CD14-positive monocyte (primary cell): ENCODE results near the gene NCOR2. TPM values are rescaled to one million over a fixed set of nuclear protein-coding genes. Genes with fewer than 3 reads are reported as not detected.

Source experiments
- DNase-seq, 3 donors: peaks; one replicate each; pipeline ENCODE4 v3.0.0-alpha.2; 2011 to 2022
- H2AFZ ChIP-seq: 2 replicates; pipeline ENCODE4 v1.6.0; 2012; ENCODE audit warnings: mild to moderate bottlenecking, low read depth, low read length, inconsistent platforms; ENCODE audit not compliant: insufficient read depth, poor library complexity, severe bottlenecking
- H3K27ac ChIP-seq, 2 donors: 1 replicate in 1 of 2; 2 replicates in 1 of 2; pipeline ENCODE4 v1.5.1; 2012 to 2013; ENCODE audit warnings: low read length in 2 of 2, control low read depth in 1 of 2, inconsistent platforms in 1 of 2, low read depth in 1 of 2, mild to moderate bottlenecking in 1 of 2
- H3K27me3 ChIP-seq, 2 donors: one replicate each; pipeline versions ENCODE4 v1.6.0 to v1.6.1; 2011 to 2013; ENCODE audit warnings: low read length in 2 of 2; ENCODE audit not compliant: control insufficient read depth in 2 of 2, insufficient read depth in 2 of 2
- H3K36me3 ChIP-seq, 2 donors: replicated peaks in 1 of 2; 1 replicate in 1 of 2; 2 replicates in 1 of 2; pipeline versions ENCODE4 v1.5.1 to v1.6.1; 2012 to 2013; ENCODE audit warnings: low read length in 2 of 2, control low read depth in 1 of 2, inconsistent platforms in 1 of 2, mild to moderate bottlenecking in 1 of 2; ENCODE audit not compliant: insufficient read depth in 2 of 2, control insufficient read depth in 1 of 2
- H3K4me1 ChIP-seq, 2 donors: 1 replicate in 1 of 2; 2 replicates in 1 of 2; pipeline versions ENCODE4 v1.5.1 to v1.6.1; 2012 to 2013; ENCODE audit warnings: low read length in 2 of 2, control low read depth in 1 of 2, inconsistent platforms in 1 of 2, mild to moderate bottlenecking in 1 of 2, moderate library complexity in 1 of 2; ENCODE audit not compliant: insufficient read depth in 2 of 2, control insufficient read depth in 1 of 2
- H3K4me2 ChIP-seq: replicated peaks from 2 replicates; pipeline ENCODE3; 2012; ENCODE audit warnings: low read length, moderate library complexity, mild to moderate bottlenecking; ENCODE audit not compliant: poor library complexity, severe bottlenecking; ENCODE audit errors: extremely low read depth
- H3K4me3 ChIP-seq, 3 experiments: fragments of 200-600 bp in 1 of 3; sonication (generic) in 1 of 3; replicated peaks in 1 of 3; 1 replicate in 2 of 3; 2 replicates in 1 of 3; pipeline ENCODE4 v1.5.1; 2011 to 2013; ENCODE audit warnings: low read length in 3 of 3, mild to moderate bottlenecking in 3 of 3, control low read depth in 2 of 3, low read depth in 2 of 3, inconsistent platforms in 1 of 3, moderate library complexity in 1 of 3
- H3K79me2 ChIP-seq: 2 replicates; pipeline ENCODE4 v1.6.0; 2012; ENCODE audit warnings: mild to moderate bottlenecking, control low read depth, inconsistent platforms, low read length, moderate library complexity; ENCODE audit not compliant: insufficient read depth
- H3K9ac ChIP-seq: 2 replicates; pipeline ENCODE4 v1.6.0; 2017; ENCODE audit warnings: low read length, mild to moderate bottlenecking; ENCODE audit not compliant: insufficient read depth, poor library complexity, severe bottlenecking
- H3K9me3 ChIP-seq, 2 donors: replicated peaks in 1 of 2; 1 replicate in 1 of 2; 2 replicates in 1 of 2; pipeline versions ENCODE4 v1.5.1 to v1.6.1; 2012 to 2013; ENCODE audit warnings: low read length in 2 of 2, control low read depth in 1 of 2; ENCODE audit not compliant: control insufficient read depth in 1 of 2, insufficient read depth in 1 of 2
- H4K20me1 ChIP-seq: 2 replicates; pipeline ENCODE4 v1.6.0; 2012; ENCODE audit warnings: mild to moderate bottlenecking, low read length, control low read depth, moderate library complexity; ENCODE audit not compliant: insufficient read depth
- H3K27ac Mint-ChIP-seq, 7 donors: one replicate each; pipeline ENCODE4 v1.8.0; 2020; ENCODE audit warnings: mild to moderate bottlenecking in 7 of 7, mixed read lengths in 7 of 7, moderate library complexity in 6 of 7, inconsistent platforms in 2 of 7
- H3K27me3 Mint-ChIP-seq, 3 donors: one replicate each; pipeline ENCODE4 v1.8.0; 2021 to 2022; ENCODE audit warnings: low read depth in 3 of 3, mild to moderate bottlenecking in 3 of 3, mixed read lengths in 3 of 3, moderate library complexity in 3 of 3, inconsistent platforms in 1 of 3
- H3K36me3 Mint-ChIP-seq, 2 donors: one replicate each; pipeline ENCODE4 v1.8.0; 2020; ENCODE audit warnings: mixed read lengths in 2 of 2, inconsistent platforms in 1 of 2, mild to moderate bottlenecking in 1 of 2
- H3K4me1 Mint-ChIP-seq: one replicate; pipeline ENCODE4 v1.8.0; 2020; ENCODE audit warnings: mild to moderate bottlenecking, mixed read lengths
- H3K4me3 Mint-ChIP-seq, 2 donors: one replicate each; pipeline ENCODE4 v1.8.0; 2020; ENCODE audit warnings: mild to moderate bottlenecking in 2 of 2, mixed read lengths in 2 of 2, moderate library complexity in 1 of 2
- H3K9me3 Mint-ChIP-seq, 7 donors: one replicate each; pipeline ENCODE4 v1.8.0; 2020 to 2022; ENCODE audit warnings: mixed read lengths in 7 of 7, mild to moderate bottlenecking in 6 of 7, moderate library complexity in 6 of 7, inconsistent platforms in 2 of 7
- WGBS: methylation state at CpG from one replicate; pipeline ENCODE4 v1.1.5; 2013; ENCODE audit warnings: missing lambda C conversion rate; ENCODE audit not compliant: insufficient coverage; 5-methylcytosine and 5-hydroxymethylcytosine counted together
- intact Hi-C, 2 donors: fragments of 100-400 bp; cut with micrococcal nuclease; formaldehyde crosslinking; loops; one replicate each; pipeline versions ENCODE4 v1.15.0 to v1.15.1; 2023
- polyA plus RNA-seq, 3 donors: library from polyadenylated mRNA; depleted of rRNA in 1 of 3; unstranded in 2 of 3; stranded (reverse) in 1 of 3; fragments of 300-500 nt in 2 of 3; fragments of >200 nt in 1 of 3; fragmentation: Illumina TruSeq in 2 of 3; gene quantifications; 1 replicate in 2 of 3; 2 replicates in 1 of 3; pipeline ENCODE4 v1.2.3, GENCODE V29; 2012 to 2021
- TF ChIP-seq, protein P1 (sequence below): fragments of 200-600 bp; IDR thresholded peaks from one replicate; pipeline ENCODE4 v1.8.0; 2022; ENCODE audit warnings: antibody characterized with exemption, mild to moderate bottlenecking

The NCOR2 gene
- polyA plus RNA-seq, 3 donors = 4.7 to 46.8 (median 5.5) TPM

DNA sequence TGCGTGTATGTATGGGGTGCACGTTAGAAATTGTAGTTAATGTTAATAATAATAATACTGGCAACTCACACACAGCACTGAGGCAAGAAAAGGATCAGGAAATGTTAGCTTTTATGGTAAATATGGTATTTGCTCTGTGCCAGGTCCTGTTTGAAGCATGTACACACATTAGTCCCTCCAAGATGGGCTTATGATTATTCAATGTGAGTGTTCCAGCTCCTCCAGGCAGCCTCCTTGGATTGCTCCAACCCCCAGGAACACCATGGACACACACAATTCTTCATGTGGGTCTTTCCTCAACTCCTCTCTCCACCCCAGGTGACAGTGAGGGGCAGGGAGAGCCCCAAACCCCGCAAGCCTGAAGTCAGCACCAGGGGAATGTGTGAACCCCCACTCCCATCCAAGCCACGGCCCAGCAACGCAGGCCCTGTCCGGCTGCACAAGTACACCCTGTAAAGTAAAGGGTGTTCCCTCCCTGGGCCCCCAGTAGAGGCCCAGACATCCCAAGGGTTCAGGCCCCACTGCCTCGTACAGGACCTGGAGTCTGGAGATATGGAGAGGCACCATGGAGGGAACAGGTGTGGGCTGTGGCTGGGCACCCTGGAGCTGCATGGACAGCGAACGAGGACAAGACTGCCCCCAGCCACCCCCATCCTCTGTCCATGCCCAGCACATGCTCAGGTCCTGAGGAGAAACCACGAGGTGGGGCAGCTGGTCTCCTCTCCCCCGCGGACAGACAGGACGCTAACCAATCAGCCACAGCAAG, 41.3 kb downstream of the NCOR2 start:
- peaks cover 92% of the 10 kb centered on the region for H3K79me2 ChIP-seq

DNA sequence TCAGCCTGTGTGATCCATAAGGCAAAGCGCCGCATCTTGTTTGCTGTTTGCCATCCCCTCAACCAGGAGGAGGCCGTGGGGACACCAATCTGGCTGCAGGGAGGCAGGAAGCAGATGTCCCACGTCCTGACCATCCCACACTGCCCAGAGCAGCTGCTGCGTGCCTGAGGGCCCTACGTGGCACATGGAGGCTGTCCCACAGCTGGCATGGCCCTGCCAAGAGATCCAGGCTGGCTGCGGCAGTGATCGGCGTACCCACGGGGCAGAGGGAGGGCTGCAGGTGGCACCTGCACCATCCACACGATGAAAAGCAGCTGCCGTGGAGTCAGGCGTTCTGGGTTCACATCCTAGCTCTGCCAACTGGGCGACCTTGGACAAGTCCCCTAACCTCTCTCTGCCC, 42.0 kb downstream of the NCOR2 start:
- Mint-ChIP-seq H3K4me1 (peaks cover 21% of the 10 kb centered on the region), H3K27ac (peak overlapping the region in 2 of 7 donors; percentile 54 to 76), H3K36me3 (peaks cover 65 to 85% of the 10 kb centered on the region in 2 donors), H3K9me3 (no peaks in the 10 kb centered on the region), H3K4me3 (no peak overlapping the region), H3K27me3 (peaks cover 0 to 2% (median 1%) of the 10 kb centered on the region in 3 donors)
- peaks cover 92% of the 10 kb centered on the region for H3K79me2 ChIP-seq
- intact Hi-C loops = no loop called here
- H3K27me3 ChIP-seq = no peaks in the 10 kb centered on the region
- peaks cover 11 to 66% of the 10 kb centered on the region in 2 donors for H3K36me3 ChIP-seq
- H4K20me1 ChIP-seq = peaks cover 99% of the 10 kb centered on the region
- H2AFZ ChIP-seq = no peak overlapping the region
- no peak overlapping the region for H3K27ac ChIP-seq
- DNase-seq = no peak
- TF ChIP-seq, protein P1, sequence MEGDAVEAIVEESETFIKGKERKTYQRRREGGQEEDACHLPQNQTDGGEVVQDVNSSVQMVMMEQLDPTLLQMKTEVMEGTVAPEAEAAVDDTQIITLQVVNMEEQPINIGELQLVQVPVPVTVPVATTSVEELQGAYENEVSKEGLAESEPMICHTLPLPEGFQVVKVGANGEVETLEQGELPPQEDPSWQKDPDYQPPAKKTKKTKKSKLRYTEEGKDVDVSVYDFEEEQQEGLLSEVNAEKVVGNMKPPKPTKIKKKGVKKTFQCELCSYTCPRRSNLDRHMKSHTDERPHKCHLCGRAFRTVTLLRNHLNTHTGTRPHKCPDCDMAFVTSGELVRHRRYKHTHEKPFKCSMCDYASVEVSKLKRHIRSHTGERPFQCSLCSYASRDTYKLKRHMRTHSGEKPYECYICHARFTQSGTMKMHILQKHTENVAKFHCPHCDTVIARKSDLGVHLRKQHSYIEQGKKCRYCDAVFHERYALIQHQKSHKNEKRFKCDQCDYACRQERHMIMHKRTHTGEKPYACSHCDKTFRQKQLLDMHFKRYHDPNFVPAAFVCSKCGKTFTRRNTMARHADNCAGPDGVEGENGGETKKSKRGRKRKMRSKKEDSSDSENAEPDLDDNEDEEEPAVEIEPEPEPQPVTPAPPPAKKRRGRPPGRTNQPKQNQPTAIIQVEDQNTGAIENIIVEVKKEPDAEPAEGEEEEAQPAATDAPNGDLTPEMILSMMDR = no peak
- H3K4me1 ChIP-seq = peaks cover 0 to 3% of the 10 kb centered on the region in 2 donors
- no peak overlapping the region for H3K9ac ChIP-seq
- H3K9me3 ChIP-seq = no peaks in the 10 kb centered on the region
- no peak overlapping the region for H3K4me2 ChIP-seq
- no peak overlapping the region for H3K4me3 ChIP-seq
- 78% methylated on average over 13 of the region's 14 CpGs for WGBS

More for the DNA sequence above, 41.3 kb downstream of the NCOR2 start:
- intact Hi-C loops = no loop called here
- peaks cover 17% of the 10 kb centered on the region for H3K4me1 Mint-ChIP-seq
- DNase-seq = no peak
- Histone ChIP-seq H3K4me2 (no peak overlapping the region), H3K4me3 (no peak overlapping the region), H3K9me3 (no peaks in the 10 kb centered on the region), H3K9ac (no peak overlapping the region), H3K27me3 (no peaks in the 10 kb centered on the region), H2AFZ (no peak overlapping the region), H4K20me1 (peaks cover 99% of the 10 kb centered on the region), H3K27ac (no peak overlapping the region), H3K4me1 (no peaks in the 10 kb centered on the region), H3K36me3 (peaks cover 11 to 69% of the 10 kb centered on the region in 2 donors)
- H3K27ac Mint-ChIP-seq = peak overlapping the region in 2 of 7 donors; percentile 31 to 32
- TF ChIP-seq, protein P1 = no peak
- H3K27me3 Mint-ChIP-seq = peaks cover 0 to 2% (median 1%) of the 10 kb centered on the region in 3 donors
- no peak overlapping the region for H3K4me3 Mint-ChIP-seq
- WGBS = 84% methylated on average over 7 of the region's 13 CpGs
- peaks cover 64 to 81% of the 10 kb centered on the region in 2 donors for H3K36me3 Mint-ChIP-seq
- no peaks in the 10 kb centered on the region for H3K9me3 Mint-ChIP-seq
